Caco-2 (cell line): Measurements from ENCODE around the gene TMEM169. TPM values are rescaled to one million over a fixed set of nuclear protein-coding genes. Genes with fewer than 3 reads are reported as not detected.

Experiments
- BruUV-seq: library from RNA; stranded (reverse); fragments of 400-500 nt; replicated peaks from 2 replicates; lab custom pipeline; 2021; lab: Mats Ljungman, UMichigan
- CTCF ChIA-PET: fragments of 300-600 bp; sonication (Branson Sonifier 250); formaldehyde crosslinking; loops from one replicate; lab custom pipeline; 2022; ENCODE audit warnings: antibody characterized with exemption; lab: Charles Lee
- POLR2A ChIA-PET: fragments of 300-600 bp; sonication (Branson Sonifier 250); formaldehyde crosslinking; loops from one replicate; lab custom pipeline; 2022; ENCODE audit warnings: antibody characterized with exemption; lab: Charles Lee
- DNase-seq, 2 experiments: peaks; one replicate each; pipeline versions ENCODE4 v3.0.0 to v3.0.0-alpha.2; 2020 to 2022
- H3K27me3 ChIP-seq: replicated peaks from 2 replicates; pipeline ENCODE4 v1.6.0; 2011; ENCODE audit warnings: low read length; ENCODE audit not compliant: control insufficient read depth, insufficient read depth
- H3K36me3 ChIP-seq: 2 replicates; pipeline ENCODE4 v1.5.1; 2011; ENCODE audit warnings: low read length; ENCODE audit not compliant: control insufficient read depth, insufficient read depth
- H3K4me1 ChIP-seq: fragments of 250-450 bp; sonication (Bioruptor Pico); 2 replicates; pipeline ENCODE4 v1.5.1; 2020; ENCODE audit warnings: mild to moderate bottlenecking
- H3K4me3 ChIP-seq: 2 replicates; pipeline ENCODE4 v1.5.1; 2011; ENCODE audit warnings: low read depth, mild to moderate bottlenecking, control low read depth, low read length
- H3K9me3 ChIP-seq: fragments of 250-450 bp; sonication (Bioruptor Pico); 2 replicates; pipeline ENCODE4 v1.5.1; 2020; ENCODE audit warnings: mild to moderate bottlenecking, moderate library complexity
- H3K27ac Mint-ChIP-seq: one replicate; pipeline ENCODE4 v1.8.0; 2022; ENCODE audit warnings: mixed read lengths; ENCODE audit not compliant: unreplicated experiment
- H3K27me3 Mint-ChIP-seq: one replicate; pipeline ENCODE4 v1.8.0; 2022; ENCODE audit warnings: mixed read lengths; ENCODE audit not compliant: insufficient read depth, unreplicated experiment
- H3K36me3 Mint-ChIP-seq: one replicate; pipeline ENCODE4 v1.8.0; 2022; ENCODE audit warnings: mild to moderate bottlenecking, mixed read lengths; ENCODE audit not compliant: insufficient read depth, unreplicated experiment
- H3K4me1 Mint-ChIP-seq: one replicate; pipeline ENCODE4 v1.8.0; 2022; ENCODE audit warnings: low read depth, mixed read lengths; ENCODE audit not compliant: unreplicated experiment
- H3K4me3 Mint-ChIP-seq: one replicate; pipeline ENCODE4 v1.8.0; 2022; ENCODE audit warnings: mild to moderate bottlenecking, moderate library complexity, mixed read lengths; ENCODE audit not compliant: unreplicated experiment
- H3K9me3 Mint-ChIP-seq: one replicate; pipeline ENCODE4 v1.8.0; 2022; ENCODE audit warnings: mixed read lengths; ENCODE audit not compliant: unreplicated experiment
- CTCF ChIP-seq, 2 experiments: fragments of 200-600 bp in 1 of 2; IDR thresholded peaks; 1 replicate in 1 of 2; 2 replicates in 1 of 2; pipeline versions ENCODE4 v1.5.1 to v1.8.0; 2011 to 2022; ENCODE audit warnings: antibody characterized with exemption in 1 of 2, control low read depth in 1 of 2, inconsistent platforms in 1 of 2, low read depth in 1 of 2, low read length in 1 of 2, mild to moderate bottlenecking in 1 of 2, moderate library complexity in 1 of 2; ENCODE audit not compliant: insufficient read depth in 1 of 2, severe bottlenecking in 1 of 2, unreplicated experiment in 1 of 2
- intact Hi-C: fragments of 100-400 bp; cut with micrococcal nuclease; formaldehyde crosslinking; loops from one replicate; pipeline ENCODE4 v1.10.0; 2022; ENCODE audit not compliant: unreplicated experiment
- total RNA-seq: library from RNA; stranded (reverse); gene quantifications from 2 replicates; pipeline ENCODE4 v1.2.3, GENCODE V29; 2022

TMEM169 gene
- total RNA-seq, 1 experiment from 2014 or later, result 1.3 TPM

GRCh38 chr2:216033403-216033802, 48.3 kb upstream of the TMEM169 start:
- DNase-seq, result no peak
- no TSS peak for BruUV-seq
- intact Hi-C loops, result loop anchor here (1.0 kb wide), 1 partner anchor 26 kb away; no protein-coding TSS in a partner anchor
- Mint-ChIP-seq H3K36me3 (peaks cover 7% of the 10 kb centered on the region), H3K4me3 (no peak overlapping the region), H3K27ac (no peak overlapping the region), H3K9me3 (no peaks in the 10 kb centered on the region), H3K4me1 (no peaks in the 10 kb centered on the region), H3K27me3 (no peaks in the 10 kb centered on the region)
- H3K4me1 ChIP-seq, result no peaks in the 10 kb centered on the region
- ChIA-PET CTCF (interaction anchor here (0.8 to 1.0 kb wide), 2 partner anchors 13 to 75 kb away, joined by 3 to 4 read pairs; partner anchors contain the start of gene XRCC5), POLR2A (no interaction called here)
- H3K4me3 ChIP-seq, result no peak overlapping the region
- H3K27me3 ChIP-seq, result no peaks in the 10 kb centered on the region
- no peaks in the 10 kb centered on the region for H3K9me3 ChIP-seq
- H3K36me3 ChIP-seq, result no peaks in the 10 kb centered on the region; the same call in 1 of the 2 replicates
- no peak for TF ChIP-seq CTCF (IDR thresholded peaks at IDR 0.05; ENCODE audit: insufficient read depth in 1 of 2, low read depth in 1 of 2, low read length in 1 of 2, severe bottlenecking in 1 of 2, unreplicated experiment in 1 of 2)

GRCh38 chr2:216034065-216034464, 47.7 kb upstream of the TMEM169 start:
- H3K27me3 Mint-ChIP-seq, result no peaks in the 10 kb centered on the region
- H3K36me3 ChIP-seq, result no peaks in the 10 kb centered on the region; the same call in 1 of the 2 replicates
- no TSS peak for BruUV-seq
- DNase-seq, result peak; percentile 70 to 81
- no peaks in the 10 kb centered on the region for H3K9me3 ChIP-seq
- H3K4me1 ChIP-seq, result no peaks in the 10 kb centered on the region
- intact Hi-C loops, result no loop called here
- peak; percentile 78 to 89 for TF ChIP-seq CTCF (IDR thresholded peaks at IDR 0.05; ENCODE audit: insufficient read depth in 1 of 2, low read depth in 1 of 2, low read length in 1 of 2, severe bottlenecking in 1 of 2, unreplicated experiment in 1 of 2)
- peaks cover 8% of the 10 kb centered on the region for H3K36me3 Mint-ChIP-seq
- no peaks in the 10 kb centered on the region for H3K4me1 Mint-ChIP-seq
- ChIA-PET POLR2A (no interaction called here), CTCF (interaction anchor here (0.8 to 1.0 kb wide), 2 partner anchors 14 to 74 kb away, joined by 3 to 4 read pairs; partner anchors contain the start of gene XRCC5)
- H3K27me3 ChIP-seq, result no peaks in the 10 kb centered on the region
- no peak overlapping the region for H3K27ac Mint-ChIP-seq
- no peak overlapping the region for H3K4me3 ChIP-seq
- no peaks in the 10 kb centered on the region for H3K9me3 Mint-ChIP-seq
- H3K4me3 Mint-ChIP-seq, result no peak overlapping the region

GRCh38 chr2:216039918-216040317, 41.8 kb upstream of the TMEM169 start:
- POLR2A ChIA-PET, result no interaction called here
- DNase-seq, result no peak
- CTCF ChIA-PET, result no interaction called here
- Histone ChIP-seq H3K4me1 (no peaks in the 10 kb centered on the region), H3K9me3 (no peaks in the 10 kb centered on the region), H3K27me3 (no peaks in the 10 kb centered on the region), H3K4me3 (no peak overlapping the region), H3K36me3 (peaks cover 2% of the 10 kb centered on the region; the same call in 1 of the 2 replicates)
- no TSS peak for BruUV-seq
- intact Hi-C loops, result no loop called here
- no peak overlapping the region for H3K27ac Mint-ChIP-seq
- H3K4me3 Mint-ChIP-seq, result no peak overlapping the region
- no peak for TF ChIP-seq CTCF (IDR thresholded peaks at IDR 0.05; ENCODE audit: insufficient read depth in 1 of 2, low read depth in 1 of 2, low read length in 1 of 2, severe bottlenecking in 1 of 2, unreplicated experiment in 1 of 2)
- no peaks in the 10 kb centered on the region for H3K4me1 Mint-ChIP-seq
- H3K9me3 Mint-ChIP-seq, result no peaks in the 10 kb centered on the region
- H3K27me3 Mint-ChIP-seq, result no peaks in the 10 kb centered on the region
- peaks cover 10% of the 10 kb centered on the region for H3K36me3 Mint-ChIP-seq
